ENCODE measurements around the gene RPS8. TPM values are rescaled to one million over a fixed set of nuclear protein-coding genes. Genes with fewer than 3 reads are reported as not detected.

RPS8 gene
- total RNA-seq, 1 donor from 2014 or later: 2,620 TPM

DNA sequence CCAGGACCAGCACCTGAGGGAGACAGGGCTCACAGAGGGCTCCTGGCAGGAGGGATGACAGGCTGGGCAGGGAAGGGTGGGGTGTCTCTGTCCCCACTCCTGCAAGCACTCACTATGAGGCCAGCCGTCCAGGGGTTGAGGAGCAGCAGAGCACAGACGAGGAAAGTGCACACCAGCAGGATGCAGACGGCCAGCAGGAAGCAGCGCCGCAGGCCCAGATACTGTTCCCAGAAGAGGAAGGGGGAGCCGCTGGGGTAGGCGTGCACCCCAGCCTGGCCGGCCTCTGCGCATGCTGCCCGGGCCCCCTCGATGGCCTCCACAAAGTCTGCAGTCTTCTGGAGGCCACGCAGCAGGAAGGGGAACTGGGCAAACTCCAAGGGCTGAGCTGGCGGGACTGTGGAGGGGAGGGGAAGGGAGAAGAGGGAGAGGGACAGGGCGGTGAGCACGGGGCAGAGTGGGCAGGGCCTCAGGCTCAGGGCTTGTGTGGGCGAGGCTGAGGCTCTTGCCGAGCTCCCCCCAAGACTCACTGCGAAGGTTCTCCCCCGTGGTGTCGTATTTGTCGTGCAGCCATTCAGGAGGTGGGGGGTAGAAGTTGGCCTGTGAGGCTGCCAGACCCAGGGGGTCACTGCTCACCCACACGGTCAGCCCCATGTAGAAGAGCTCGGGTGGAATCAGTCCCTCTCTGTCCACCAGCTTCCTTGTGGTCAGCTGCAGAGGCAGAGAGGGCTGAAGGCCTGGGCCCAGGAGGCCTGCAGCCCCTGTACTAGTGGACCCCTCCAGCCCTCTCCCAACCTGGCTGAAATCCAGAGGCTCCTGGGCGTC is 51.2 kb downstream of the RPS8 start:
- Mint-ChIP-seq H3K36me3 (no peaks in the 10 kb centered on the region), H3K9me3 (no peaks in the 10 kb centered on the region), H3K4me3 (no peak overlapping the region), H3K27me3 (no peaks in the 10 kb centered on the region), H3K4me1 (ENCODE audit: unreplicated experiment) (peaks cover 6% of the 10 kb centered on the region), H3K27ac (no peak overlapping the region)
- DNase-seq (ENCODE audit: extremely low spot score, unreplicated experiment): no peak
- TF ChIP-seq, protein P1, sequence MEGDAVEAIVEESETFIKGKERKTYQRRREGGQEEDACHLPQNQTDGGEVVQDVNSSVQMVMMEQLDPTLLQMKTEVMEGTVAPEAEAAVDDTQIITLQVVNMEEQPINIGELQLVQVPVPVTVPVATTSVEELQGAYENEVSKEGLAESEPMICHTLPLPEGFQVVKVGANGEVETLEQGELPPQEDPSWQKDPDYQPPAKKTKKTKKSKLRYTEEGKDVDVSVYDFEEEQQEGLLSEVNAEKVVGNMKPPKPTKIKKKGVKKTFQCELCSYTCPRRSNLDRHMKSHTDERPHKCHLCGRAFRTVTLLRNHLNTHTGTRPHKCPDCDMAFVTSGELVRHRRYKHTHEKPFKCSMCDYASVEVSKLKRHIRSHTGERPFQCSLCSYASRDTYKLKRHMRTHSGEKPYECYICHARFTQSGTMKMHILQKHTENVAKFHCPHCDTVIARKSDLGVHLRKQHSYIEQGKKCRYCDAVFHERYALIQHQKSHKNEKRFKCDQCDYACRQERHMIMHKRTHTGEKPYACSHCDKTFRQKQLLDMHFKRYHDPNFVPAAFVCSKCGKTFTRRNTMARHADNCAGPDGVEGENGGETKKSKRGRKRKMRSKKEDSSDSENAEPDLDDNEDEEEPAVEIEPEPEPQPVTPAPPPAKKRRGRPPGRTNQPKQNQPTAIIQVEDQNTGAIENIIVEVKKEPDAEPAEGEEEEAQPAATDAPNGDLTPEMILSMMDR (conservative IDR thresholded peaks at IDR 0.05): no peak

- Mint-ChIP-seq H3K36me3 (no peaks in the 10 kb centered on the region), H3K4me3 (no peak overlapping the region), H3K9me3 (no peaks in the 10 kb centered on the region), H3K27ac (no peak overlapping the region), H3K4me1 (ENCODE audit: unreplicated experiment) (peaks cover 7% of the 10 kb centered on the region), H3K27me3 (no peaks in the 10 kb centered on the region)
- TF ChIP-seq, protein P1 (conservative IDR thresholded peaks at IDR 0.05): no peak
- no peak for DNase-seq (ENCODE audit: extremely low spot score, unreplicated experiment)
These were observed 52.1 kb downstream of the RPS8 start for GRCh38 chr1:44827197-44828002.

- Mint-ChIP-seq H3K9me3 (no peaks in the 10 kb centered on the region), H3K36me3 (no peaks in the 10 kb centered on the region), H3K27me3 (no peaks in the 10 kb centered on the region), H3K27ac (no peak overlapping the region), H3K4me3 (no peak overlapping the region), H3K4me1 (ENCODE audit: unreplicated experiment) (peaks cover 12% of the 10 kb centered on the region)
- DNase-seq (ENCODE audit: extremely low spot score, unreplicated experiment): no peak
- TF ChIP-seq, protein P1 (conservative IDR thresholded peaks at IDR 0.05): no peak
These were observed 52.8 kb downstream of the RPS8 start for GRCh38 chr1:44828003-44828651.

Other genes with a start within 250 kb of the RPS8 start
- gene TMEM53, start 101.1 kb upstream of the RPS8 start, total RNA-seq (ENCODE audit: low replicate concordance): 6.6 and 9.1 TPM in 2 replicates
- gene ARMH1, start 100.8 kb upstream of the RPS8 start, total RNA-seq (ENCODE audit: low replicate concordance): 5.5 and 11.6 TPM in 2 replicates
- gene RNU5D-1, start 44.4 kb upstream of the RPS8 start, total RNA-seq (ENCODE audit: low replicate concordance): not detected in 2 replicates
- 17.4 and 56.5 TPM in 2 replicates for gene KIF2C, start 35.7 kb upstream of the RPS8 start, total RNA-seq (ENCODE audit: low replicate concordance)
- 0.48 and 0.99 TPM in 2 replicates for gene BEST4, start 12.6 kb downstream of the RPS8 start, total RNA-seq (ENCODE audit: low replicate concordance)
- gene PLK3, start 24.8 kb downstream of the RPS8 start, total RNA-seq (ENCODE audit: low replicate concordance): 18.5 and 39.1 TPM in 2 replicates
- gene DYNLT4, start 31.8 kb downstream of the RPS8 start, total RNA-seq (ENCODE audit: low replicate concordance): 1.1 TPM in 1 of 2 replicates, not detected in the other
- 7.0 and 10.3 TPM in 2 replicates for gene BTBD19, start 33.0 kb downstream of the RPS8 start, total RNA-seq (ENCODE audit: low replicate concordance)
- gene PTCH2, start 67.7 kb downstream of the RPS8 start, total RNA-seq (ENCODE audit: low replicate concordance): 1.6 and 3.4 TPM in 2 replicates
- 16.1 and 21.9 TPM in 2 replicates for gene EIF2B3, start 211.1 kb downstream of the RPS8 start, total RNA-seq (ENCODE audit: low replicate concordance)
- 33.9 and 45.7 TPM in 2 replicates for gene HECTD3, start 235.8 kb downstream of the RPS8 start, total RNA-seq (ENCODE audit: low replicate concordance)
- gene UROD, start 236.7 kb downstream of the RPS8 start, total RNA-seq (ENCODE audit: low replicate concordance): 49.4 and 84.7 TPM in 2 replicates